NCI-H748 treated with DMSO at 0.1 percent for 48 hours (cell line): ENCODE results near the gene HOMEZ.
A peak's percentile ranks its signal among the peaks of the same experiment; 100 is the strongest.

Source experiments
- DNase-seq: peaks from one replicate; lab custom pipeline; 2025; lab: John Stamatoyannopoulos, UW

Gene HOMEZ

DNA sequence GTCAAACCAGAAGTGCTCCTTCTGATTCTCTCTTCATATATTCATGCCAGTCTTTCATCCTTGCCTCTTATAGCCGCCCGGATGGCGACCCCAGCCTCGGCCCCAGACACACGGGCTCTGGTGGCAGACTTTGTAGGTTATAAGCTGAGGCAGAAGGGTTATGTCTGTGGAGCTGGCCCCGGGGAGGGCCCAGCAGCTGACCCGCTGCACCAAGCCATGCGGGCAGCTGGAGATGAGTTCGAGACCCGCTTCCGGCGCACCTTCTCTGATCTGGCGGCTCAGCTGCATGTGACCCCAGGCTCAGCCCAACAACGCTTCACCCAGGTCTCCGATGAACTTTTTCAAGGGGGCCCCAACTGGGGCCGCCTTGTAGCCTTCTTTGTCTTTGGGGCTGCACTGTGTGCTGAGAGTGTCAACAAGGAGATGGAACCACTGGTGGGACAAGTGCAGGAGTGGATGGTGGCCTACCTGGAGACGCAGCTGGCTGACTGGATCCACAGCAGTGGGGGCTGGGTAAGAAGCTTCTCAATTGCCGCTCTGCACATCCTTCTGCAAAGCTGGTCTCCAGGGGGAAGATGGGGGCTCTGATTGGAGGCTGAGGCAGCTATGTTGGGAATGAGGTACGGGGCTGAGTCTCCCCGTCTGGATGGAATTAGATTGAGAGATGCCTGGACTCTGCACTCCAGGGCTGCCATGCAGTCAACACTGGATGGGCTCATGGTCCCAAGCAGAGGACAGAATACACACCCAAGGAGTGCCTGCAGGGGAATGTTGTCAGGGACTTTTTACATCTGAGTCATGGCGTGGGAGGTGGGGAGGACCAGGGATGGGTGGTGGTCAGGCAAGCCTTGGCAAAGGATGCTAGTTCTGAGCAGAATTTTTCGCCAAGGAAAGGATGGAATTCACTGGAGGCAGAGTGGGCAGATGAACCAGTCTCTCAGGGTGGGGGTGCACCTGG lies 22.0 kb upstream of the HOMEZ start:
- no peak for DNase-seq

DNA sequence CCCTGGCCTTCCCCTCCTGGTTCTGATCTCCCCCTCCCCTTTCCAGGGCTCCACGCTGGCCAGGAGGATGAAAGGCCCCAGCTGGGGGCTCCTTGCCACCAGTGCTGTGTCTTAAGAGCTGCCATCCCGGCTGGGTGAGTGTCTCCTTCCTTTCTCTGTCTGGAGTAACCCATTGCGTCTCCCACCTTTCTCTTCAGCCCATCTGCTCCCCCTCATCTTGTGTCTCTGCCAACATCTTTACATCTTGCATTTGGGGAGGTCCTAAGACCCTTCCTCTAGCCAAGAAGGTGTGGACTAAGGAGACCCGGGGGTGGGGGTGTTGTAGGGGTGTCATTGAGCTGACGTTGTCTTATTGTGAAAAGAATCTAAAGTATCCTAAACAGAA lies 21.2 kb upstream of the HOMEZ start:
- no peak for DNase-seq

DNA sequence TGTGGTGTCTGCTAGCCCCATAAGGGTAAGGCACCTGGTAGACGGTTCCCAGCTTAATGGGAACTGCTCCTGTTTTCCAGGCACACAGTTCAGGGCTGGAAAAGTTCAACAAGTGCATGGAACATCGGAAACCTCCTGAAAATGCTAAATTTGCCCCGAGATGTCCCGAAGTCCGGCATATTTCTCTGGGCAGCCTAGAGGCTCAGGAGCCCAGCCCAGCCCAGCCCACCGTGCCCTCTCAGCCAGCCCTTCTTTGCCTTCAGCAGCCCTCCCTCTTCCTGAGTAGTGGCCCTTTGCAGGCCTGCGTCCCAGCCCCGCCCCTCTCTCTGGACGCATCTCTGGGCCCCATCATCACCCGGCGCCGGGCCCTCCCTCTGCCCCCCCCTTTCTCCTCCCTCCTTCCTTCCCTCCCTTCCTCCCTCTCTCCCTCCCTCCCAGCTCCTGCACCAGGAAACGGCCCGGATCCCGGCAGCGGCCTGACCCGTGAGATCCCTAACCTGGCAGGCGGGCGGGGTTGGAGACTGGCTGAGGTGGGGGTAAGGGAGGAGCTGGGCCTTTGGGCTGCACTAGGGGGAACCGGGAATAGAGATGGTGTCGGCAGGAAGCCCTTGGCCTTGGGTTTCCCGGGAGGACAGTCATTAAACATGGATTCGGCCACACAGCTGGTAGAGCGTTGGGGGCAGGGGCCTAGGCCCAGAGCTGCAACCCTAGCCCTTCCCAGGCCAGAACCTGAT lies 20.6 kb upstream of the HOMEZ start, which contains the start of gene BCL2L2:
BCL2L2 (plus strand) TSS at position 422 of the 734 bp plus-strand sequence. CDS start 935 bp downstream, outside the sequence.
- DNase-seq: peak; percentile 73

DNA sequence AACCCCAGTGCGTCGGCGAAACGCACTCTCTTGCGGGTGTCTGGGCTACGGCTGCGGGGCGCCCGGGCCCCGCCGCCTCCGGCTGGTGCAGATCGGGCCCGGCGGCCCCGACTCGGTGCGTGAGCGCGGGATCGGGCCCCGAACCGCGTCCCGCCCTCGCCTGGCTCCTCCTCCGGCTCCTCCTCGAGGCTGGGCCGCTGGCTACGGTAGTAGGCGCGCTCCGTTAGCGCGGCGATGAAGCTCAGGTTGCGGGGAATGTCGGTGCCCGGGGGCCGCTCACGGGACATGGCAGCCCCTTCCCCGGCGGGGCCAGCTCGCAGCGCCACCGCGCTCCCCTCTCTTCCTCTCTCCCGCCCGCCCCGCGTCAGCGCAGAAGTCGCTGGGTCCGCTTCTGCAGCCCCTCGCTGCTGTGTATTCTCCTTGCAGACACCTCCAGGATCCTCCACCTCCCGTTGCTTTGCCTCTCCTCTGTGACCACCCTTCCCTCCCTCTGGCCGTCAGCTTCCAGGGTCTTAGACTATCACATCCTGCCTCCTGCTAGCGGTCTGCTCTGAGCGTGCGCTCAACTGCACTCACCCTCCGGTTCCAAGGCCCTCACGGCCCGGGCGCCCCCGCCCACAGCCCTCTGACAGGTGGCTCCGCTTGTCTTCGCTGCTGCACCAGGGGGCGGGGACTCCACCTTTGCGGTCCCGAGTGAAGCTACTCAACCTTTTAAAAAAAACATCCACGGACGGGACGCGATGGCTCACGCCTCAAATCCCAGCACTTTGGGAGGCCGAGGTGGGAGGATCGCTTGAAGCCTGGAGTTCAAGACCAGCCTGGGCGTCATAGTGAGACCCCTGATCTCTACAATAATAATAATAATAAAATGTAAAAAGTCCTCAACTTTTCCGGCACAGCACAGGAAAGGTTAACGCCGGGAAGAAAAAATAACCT lies 16.6 kb upstream of the HOMEZ start, which contains the start of gene PPP1R3E:
PPP1R3E (minus strand) TSS at position 570 of the 936 bp plus-strand sequence; CDS start at position 287, 283 bp downstream.
- peak; percentile 44 for DNase-seq

DNA sequence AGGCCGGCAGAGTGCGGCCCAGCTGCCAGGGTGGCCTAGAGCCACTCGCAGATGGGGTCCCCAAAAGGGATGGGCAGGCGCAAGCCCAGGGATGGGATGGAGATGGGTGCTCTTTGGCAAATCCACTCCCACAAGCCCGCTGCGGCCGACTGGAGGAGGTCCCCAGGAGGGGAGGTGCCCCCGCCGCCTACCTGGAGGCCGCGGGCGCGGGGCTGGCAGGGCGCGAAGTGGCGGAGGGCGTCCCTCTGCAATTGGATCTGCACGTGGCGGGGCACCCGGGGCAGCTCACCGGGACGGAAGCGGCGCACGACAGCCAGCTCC lies 16.0 kb upstream of the HOMEZ start:
- no peak for DNase-seq

DNA sequence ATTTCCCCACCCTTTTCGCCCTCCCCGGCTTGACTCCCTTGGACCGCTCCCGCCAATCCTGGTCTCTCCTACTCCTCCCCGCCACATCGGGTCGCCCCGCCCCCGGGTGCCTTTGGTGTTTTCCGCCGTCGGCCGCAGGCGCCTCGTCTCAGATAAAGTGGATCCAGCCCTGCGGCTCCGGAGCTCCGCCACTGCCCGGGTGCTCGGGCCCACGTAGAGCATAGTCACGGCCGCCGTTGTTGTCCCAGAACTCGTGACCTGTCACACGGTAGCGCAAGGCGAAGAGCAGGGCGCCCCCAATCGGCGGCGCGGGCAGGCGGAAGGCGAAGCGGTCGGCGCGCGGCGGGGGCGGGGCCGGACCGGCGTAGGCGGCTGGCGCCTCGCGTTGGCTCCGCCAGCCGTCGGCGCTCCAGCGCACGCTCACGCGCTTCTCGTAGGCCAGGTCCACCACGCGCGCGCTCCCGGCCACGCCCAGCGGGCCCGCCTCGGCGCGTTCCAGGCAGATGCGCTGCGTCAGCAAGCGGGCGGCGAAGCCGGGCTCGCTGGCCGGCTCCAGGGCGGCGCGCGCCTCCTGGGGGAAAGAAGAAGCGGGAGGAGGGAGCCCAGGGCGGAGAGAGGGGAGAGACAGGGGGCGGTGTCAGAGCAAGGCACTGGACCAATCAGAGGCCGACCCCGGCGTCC lies 15.5 kb upstream of the HOMEZ start:
- DNase-seq: peak; percentile 98

DNA sequence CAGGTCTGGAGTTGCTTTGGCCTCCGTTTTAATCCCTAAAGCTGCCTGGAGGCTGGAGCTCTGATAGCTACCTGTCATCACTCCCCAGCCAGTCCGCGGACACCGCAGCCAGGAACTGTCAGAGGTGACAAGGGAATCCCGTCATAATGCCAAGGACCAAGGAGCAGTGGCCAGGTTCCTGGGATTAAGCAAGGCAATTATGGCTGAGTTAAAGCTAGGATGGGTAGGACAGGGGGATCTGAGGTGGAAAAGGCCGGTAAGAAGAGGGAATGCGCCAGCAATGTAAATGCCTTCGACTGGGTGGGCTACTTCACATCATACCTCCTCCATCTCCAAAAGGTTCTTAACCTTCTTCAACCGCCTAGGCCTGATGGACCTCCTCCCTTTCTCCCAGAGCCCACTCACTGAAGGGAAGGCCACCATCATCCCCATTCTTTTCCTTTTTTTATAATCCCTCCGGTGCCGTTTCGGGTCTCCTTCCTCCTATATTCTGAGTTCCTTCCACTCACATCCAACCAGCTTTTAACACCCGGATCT lies 14.8 kb upstream of the HOMEZ start:
- peak; percentile 47 for DNase-seq

DNA sequence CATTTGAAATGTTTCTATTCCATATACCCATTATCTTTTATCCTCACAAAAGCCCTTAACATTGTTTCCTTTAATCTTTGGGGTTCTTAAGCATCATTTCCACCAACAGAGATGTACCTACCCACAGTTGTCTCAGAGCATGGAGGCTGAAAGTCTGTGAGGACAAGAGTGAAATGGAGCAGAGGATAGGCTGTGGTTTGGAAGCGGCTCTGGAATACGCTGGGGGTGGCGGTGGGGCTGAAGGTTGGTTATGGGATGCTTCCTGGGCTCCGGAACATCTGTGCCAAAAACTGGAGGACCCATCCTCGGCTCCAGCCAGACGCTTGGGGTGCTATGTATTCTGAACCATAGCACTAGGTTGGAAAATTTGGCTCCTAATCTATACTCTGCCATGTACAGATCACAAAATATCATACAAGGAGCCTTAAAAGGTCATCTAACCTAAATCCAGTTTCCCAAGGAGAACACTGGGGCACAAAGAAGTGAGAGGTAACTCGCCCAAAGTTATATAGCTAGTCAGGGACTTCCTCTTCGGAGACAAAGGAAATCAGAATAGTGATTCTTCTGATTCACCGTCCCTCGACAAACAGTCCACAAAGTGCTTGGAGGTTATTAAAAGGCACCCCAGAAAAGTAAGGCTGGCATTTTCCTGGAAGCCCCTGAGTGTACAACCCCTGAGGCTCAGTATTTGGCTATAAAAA lies 14.2 kb upstream of the HOMEZ start:
- no peak for DNase-seq

DNA sequence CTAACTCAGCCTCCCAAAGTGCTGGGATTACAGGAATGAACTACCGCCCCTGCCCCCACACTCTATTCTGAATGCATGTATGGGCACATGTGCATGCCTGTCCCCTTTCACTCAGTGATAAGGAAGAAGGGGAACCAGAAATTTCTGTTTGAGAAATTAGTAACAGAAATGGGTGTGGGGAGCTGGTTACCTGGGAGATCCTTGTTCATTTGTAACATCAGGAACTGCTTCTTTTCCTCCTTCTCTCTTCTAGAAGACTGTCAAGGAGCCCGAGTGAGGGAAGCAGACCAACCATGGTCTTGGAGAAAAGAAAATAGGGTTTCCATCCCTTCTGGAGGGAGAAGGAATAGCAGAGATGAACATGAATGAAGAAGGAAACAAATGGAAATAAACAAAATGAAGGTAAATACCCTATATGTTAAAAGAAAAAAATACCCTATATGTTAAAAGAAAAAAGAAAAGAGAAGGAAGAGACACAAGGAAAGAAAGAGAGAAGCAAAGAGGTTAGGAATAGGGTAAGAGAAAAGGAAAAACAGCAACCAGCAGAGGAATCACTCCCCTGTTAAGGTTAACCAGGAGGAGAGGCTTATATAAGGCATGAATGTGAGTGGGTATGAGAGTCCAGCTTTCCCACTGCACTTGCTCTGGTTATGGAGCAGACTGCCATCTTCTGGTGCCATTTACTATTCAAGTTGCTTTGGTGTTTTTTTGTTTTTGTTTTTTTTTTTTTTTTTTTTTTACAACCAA lies 13.5 kb upstream of the HOMEZ start:
- no peak for DNase-seq

DNA sequence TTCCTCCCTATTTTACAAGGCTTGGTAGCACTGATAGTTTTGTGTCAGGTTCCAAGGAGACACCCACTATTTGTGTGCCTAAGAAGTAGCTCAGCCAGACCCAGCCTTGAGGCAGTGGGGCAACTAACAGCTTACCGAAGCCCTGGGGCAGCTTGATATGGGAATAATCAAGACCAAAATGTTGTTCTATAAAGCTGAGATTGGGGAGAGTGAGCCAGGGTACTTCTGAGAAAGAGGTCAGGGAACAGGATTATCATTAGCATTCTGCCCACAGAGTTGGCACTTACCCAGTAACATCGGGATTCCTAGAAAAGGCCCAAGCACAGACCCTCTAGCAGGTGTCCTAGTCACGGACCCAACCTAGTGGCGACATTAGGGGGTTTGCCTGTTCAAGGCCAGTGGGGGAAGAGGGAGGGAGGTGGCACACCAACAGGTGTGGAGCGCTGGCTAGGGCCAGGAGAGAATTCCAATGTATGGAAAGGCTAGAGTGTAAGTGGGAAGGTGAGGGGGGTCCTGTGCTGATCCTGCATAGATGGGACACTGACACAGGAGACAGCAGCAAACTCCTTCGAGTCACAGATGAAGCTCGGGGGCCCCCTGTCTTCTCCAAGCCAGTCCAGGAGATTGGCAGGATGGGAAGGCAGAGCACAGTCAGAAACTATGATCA lies 11.8 kb upstream of the HOMEZ start:
- DNase-seq: no peak

DNA sequence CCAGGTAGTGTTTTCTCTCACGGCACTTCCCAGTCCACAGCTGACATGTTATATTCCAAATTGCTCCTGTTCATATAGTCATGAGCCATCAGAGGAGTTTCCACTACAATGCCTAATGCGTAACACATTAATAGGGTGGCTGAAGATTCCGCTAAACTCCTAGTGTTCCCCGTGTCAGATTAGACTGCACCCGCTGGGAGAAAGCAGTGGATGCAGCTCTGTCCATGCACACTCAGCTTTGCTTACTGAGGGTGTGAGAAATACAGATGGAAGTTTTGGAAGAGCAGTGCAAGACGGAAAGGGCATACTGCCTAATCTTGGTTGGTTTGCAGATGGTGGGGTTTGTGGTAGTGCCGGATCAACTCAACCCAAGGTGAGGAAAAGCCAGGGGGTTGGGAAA lies 11.2 kb upstream of the HOMEZ start:
- DNase-seq: no peak

DNA sequence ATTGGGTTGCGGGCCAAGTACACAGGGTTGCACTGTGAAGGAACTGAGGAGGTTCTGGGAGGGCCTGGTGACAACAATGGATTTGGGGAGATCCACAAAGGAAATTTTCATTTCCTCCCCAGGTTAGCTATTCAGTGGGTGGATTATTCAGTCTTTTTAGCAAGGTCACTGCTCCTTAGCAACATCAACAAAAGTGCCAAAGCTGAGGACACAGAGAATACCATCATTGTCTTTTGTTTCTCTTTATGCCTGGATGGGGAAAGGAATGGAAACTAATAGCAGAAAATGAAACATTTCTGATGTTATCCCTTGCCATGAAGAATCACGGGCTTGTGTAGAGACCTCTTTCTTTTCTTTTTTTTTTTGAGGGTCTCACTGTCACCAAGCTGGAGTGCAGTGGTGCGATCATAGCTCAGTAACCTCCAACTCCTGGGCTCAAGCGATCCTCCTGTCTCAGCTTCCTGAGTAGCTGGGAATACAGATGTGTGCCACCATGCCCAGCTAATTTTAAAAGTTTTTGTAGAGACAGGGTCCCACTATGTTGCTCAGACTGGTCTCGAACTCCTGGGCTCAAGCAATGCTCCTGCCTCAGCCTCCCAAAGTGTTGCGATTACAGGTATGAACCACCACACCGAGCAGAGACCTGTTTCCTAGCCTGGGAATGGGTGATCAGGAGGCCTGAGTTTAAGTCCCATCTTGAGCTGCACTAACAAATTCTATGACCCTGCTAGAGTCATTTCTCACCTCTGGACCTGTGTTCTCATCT lies 10.3 kb upstream of the HOMEZ start:
- no peak for DNase-seq

DNA sequence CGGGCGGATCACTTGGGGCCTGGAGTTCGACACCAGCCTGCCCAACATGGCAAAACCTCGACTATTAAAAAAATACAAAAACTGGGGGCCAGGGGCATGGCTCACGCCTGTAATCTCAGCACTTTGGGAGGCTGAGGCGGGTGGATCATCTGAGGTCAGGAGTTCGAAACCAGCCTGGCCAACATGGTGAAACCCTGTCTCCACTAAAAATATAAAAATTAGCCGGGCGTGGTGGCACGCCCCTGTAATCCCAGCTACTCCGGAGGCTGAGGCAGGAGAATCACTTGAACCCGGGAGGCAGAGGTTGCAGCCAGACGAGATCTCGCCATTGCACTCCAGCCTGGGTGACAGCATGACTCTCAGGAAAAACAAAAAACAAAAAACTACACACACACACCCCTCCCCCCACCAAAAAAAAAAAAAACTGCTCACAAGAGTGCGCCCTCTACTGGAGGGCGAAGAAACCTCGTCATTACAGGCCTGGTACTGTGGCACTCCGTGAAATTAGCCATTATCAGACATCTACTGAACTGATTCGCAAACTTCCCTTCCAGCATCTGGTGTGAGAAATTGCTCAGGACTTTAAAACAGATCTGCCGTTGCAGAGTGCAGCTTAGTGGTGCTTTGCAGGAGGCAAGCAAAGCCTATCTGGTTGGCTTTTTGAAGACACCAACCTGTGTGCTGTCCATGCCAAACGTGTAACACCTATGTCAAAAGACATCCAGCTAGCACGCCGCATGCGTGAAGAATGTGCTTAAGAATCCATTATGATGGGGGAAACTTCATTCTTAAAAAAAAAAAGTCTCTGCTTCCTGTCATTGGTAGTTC lies 9.0 kb upstream of the HOMEZ start:
- peak; percentile 26 for DNase-seq

DNA sequence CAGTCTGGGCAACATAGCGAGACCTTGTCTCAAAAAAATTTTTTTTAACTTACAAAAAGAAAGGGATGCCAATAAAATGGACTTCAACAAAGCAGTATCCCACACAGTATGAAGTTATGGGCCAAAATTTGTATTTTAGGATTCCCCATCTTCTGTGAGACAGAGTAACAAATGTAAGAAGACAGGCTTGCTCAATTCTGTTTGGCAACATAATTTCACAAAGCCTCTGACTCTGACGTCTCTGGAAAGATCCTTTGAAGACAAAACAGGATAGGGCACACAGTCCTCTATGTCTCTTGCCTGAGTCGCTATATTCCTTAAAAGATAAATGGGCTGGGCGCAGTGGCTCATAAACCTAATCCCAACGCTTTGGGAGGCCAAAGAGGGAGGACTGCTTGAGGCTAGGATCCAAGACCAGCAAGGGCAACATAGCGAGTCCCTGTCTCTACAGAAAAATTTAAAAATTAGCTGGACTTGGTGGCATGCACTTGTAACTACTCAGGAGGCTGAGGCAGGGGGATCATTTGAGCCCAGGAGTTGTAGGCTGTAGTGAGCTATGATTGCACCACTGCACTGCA lies 1.1 kb upstream of the HOMEZ start:
- DNase-seq: no peak

DNA sequence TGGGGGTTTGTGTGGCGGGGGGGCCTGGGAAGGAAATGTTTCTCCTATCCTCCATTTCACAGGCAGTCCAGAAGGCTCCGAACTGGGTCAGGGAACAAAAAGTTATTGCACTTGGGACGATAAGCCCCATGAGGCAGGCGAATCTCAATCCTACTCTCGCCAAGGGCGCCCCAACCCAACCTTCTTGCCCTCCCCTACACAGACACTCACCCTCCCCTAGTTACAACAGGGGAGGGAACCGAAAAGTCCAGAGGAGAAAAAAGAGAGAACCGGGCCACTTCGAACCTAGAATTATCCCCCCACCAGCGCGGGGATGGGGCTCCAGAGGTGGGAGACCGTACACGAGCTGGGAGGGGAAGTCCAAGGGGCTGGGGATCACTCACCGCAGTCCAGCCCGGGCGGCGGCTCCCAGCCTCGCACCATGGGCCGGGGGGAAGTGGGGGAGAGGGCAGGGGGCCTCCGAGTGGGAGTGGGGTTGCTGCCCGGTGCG lies 357 bp downstream of the HOMEZ start:
- DNase-seq: no peak

DNA sequence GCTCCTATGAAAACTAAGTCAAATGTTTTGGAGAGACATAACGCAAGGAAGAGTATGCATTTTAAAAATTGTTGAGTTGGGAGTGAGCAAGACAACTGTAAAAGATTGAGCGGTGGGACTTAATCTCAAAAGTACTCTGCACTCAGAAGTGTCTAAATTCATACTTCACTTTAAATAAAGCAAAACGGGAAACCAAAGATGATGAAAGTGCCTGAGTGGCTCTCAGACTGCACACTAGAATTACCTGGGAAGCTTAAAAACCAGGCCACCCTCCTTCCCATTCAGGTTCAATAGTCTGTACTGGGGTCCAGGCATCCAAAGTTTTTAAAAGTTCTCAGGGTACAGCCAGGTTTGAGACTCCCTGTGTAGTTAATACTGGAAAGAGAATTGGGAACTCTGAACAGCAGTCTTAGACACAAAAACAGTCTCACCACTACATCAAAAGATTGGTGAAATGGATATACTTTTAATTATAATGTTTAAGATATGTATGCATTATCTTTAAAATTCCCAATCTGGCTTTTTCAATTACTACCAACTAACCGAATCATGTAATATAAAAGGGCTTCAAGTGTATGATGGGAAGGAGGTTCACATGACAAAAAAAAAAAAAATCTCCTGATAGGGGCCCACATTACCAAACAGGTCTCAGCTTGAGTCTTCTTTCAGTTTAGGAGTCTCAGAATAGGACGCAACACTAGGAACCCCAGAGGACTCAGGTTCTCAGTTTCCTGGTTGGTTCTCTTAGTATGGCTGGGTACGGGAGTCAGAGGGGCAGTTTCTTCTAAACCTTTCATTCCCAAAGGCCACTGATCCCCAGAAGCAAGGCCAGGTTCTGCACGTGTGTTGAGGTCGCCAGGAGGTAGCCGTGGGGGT lies 1.0 kb downstream of the HOMEZ start:
- DNase-seq: no peak
